Left hindlimb (tissue), 1 donor: ENCODE measurements around the gene LMF1.
"Not testable (repeated sequence)": the region's sequence is repeated elsewhere in the genome, so short reads cannot be mapped to it uniquely, and the experiment has no call there.

Experiments
- DNase-seq: peaks from one replicate; pipeline ENCODE4 v3.0.0-alpha.2; 2018

LMF1 gene

GRCh38 chr16:842711-843560, 127.8 kb downstream of the LMF1 start:
- peak; percentile 20 for DNase-seq

- DNase-seq = peak; percentile 65
Measured at GRCh38 chr16:842061-842476, 128.7 kb downstream of the LMF1 start.

- DNase-seq = peak; percentile 18
Measured at GRCh38 chr16:841455-842060, 129.2 kb downstream of the LMF1 start.

GRCh38 chr16:840561-841454, 130.0 kb downstream of the LMF1 start:
- peak; percentile 21 for DNase-seq

- DNase-seq = peak; percentile 41
Measured at GRCh38 chr16:839643-840408, 131.0 kb downstream of the LMF1 start.

GRCh38 chr16:838741-839140, 132.0 kb downstream of the LMF1 start:
- DNase-seq = peak; percentile 15

- DNase-seq = not testable (repeated sequence)
Measured at GRCh38 chr16:836822-837221, 134.0 kb downstream of the LMF1 start.

GRCh38 chr16:836221-836620, 134.6 kb downstream of the LMF1 start:
- no peak for DNase-seq

GRCh38 chr16:835373-835772, 135.4 kb downstream of the LMF1 start:
- no peak for DNase-seq

- no peak for DNase-seq
Measured at GRCh38 chr16:833411-833810, 137.4 kb downstream of the LMF1 start.

- no peak for DNase-seq
Measured at GRCh38 chr16:832652-833336, 138.0 kb downstream of the LMF1 start.

- no peak for DNase-seq
Measured at GRCh38 chr16:831571-832413, 139.0 kb downstream of the LMF1 start.

GRCh38 chr16:830871-831570, 139.8 kb downstream of the LMF1 start:
- no peak for DNase-seq

- DNase-seq = no peak
Measured at GRCh38 chr16:830107-830870, 140.5 kb downstream of the LMF1 start.

GRCh38 chr16:828891-829290, 141.9 kb downstream of the LMF1 start:
- DNase-seq = no peak

- no peak for DNase-seq
Measured at GRCh38 chr16:827513-827912, 143.3 kb downstream of the LMF1 start.

- DNase-seq = peak; percentile 85
Measured at GRCh38 chr16:825341-826061, 145.3 kb downstream of the LMF1 start.

- DNase-seq = no peak
Measured at GRCh38 chr16:824601-825000, 146.2 kb downstream of the LMF1 start.

- DNase-seq = no peak
Measured at GRCh38 chr16:824194-824593, 146.6 kb downstream of the LMF1 start.
